ENCODE results near the gene ZNF23. TPM values are rescaled to one million over a fixed set of nuclear protein-coding genes. Genes with fewer than 3 reads are reported as not detected.
"Not testable (repeated sequence)": the region's sequence is repeated elsewhere in the genome, so short reads cannot be mapped to it uniquely, and the experiment has no call there.

The ZNF23 gene
- total RNA-seq = 5.1 and 5.6 TPM in 2 replicates

- peak; percentile 83 for DNase-seq
These were observed at the start of gene ZNF23 for GRCh38 chr16:71461686-71462648. TSS of gene ZNF23 (minus strand) at chr16:71462247. CDS start at chr16:71456796, 5,451 bp downstream.

GRCh38 chr16:71507061-71507460, 45.0 kb upstream of the ZNF23 start:
- DNase-seq = no peak

GRCh38 chr16:71504901-71505300, 42.9 kb upstream of the ZNF23 start:
- no peak for DNase-seq

GRCh38 chr16:71504051-71504450, 42.0 kb upstream of the ZNF23 start:
- DNase-seq = not testable (repeated sequence)

- no peak for DNase-seq
These were observed 39.5 kb upstream of the ZNF23 start for GRCh38 chr16:71501547-71501946.

- no peak for DNase-seq
These were observed 38.9 kb upstream of the ZNF23 start for GRCh38 chr16:71500964-71501363.

GRCh38 chr16:71499775-71500364, 37.8 kb upstream of the ZNF23 start:
- peak; percentile 78 for DNase-seq

GRCh38 chr16:71498031-71498430, 36.0 kb upstream of the ZNF23 start:
- no peak for DNase-seq

- no peak for DNase-seq
These were observed 31.2 kb upstream of the ZNF23 start for GRCh38 chr16:71493213-71493612.

GRCh38 chr16:71492786-71493185, 30.7 kb upstream of the ZNF23 start:
- no peak for DNase-seq

GRCh38 chr16:71491054-71491453, 29.0 kb upstream of the ZNF23 start:
- no peak for DNase-seq

GRCh38 chr16:71490361-71490760, 28.3 kb upstream of the ZNF23 start:
- no peak for DNase-seq

- no peak for DNase-seq
These were observed 27.1 kb upstream of the ZNF23 start, which contains the start of gene ZNF19 for GRCh38 chr16:71489122-71489521. TSS of gene ZNF19 (minus strand) at chr16:71489324. CDS start at chr16:71482114, 7,210 bp downstream.

- DNase-seq = peak; percentile 94
These were observed 22.2 kb upstream of the ZNF23 start for GRCh38 chr16:71484006-71484893.

- DNase-seq = no peak
These were observed 20.5 kb upstream of the ZNF23 start for GRCh38 chr16:71482569-71482968.

GRCh38 chr16:71480956-71481355, 18.9 kb upstream of the ZNF23 start:
- DNase-seq = no peak

- peak; percentile 57 for DNase-seq
These were observed 17.4 kb upstream of the ZNF23 start for GRCh38 chr16:71479420-71479819.

GRCh38 chr16:71476457-71477124, 14.5 kb upstream of the ZNF23 start:
- DNase-seq = no peak

- DNase-seq = no peak
These were observed 12.8 kb upstream of the ZNF23 start for GRCh38 chr16:71474864-71475263.

- DNase-seq = no peak
These were observed 11.8 kb upstream of the ZNF23 start for GRCh38 chr16:71473891-71474290.

- DNase-seq = no peak
These were observed 10.9 kb upstream of the ZNF23 start for GRCh38 chr16:71472931-71473330.

- no peak for DNase-seq
These were observed 10.0 kb upstream of the ZNF23 start for GRCh38 chr16:71472051-71472450.

All from dermis blood vessel endothelial cell (primary cell).